Endodermal cell (in vitro differentiated cells): ENCODE data around the gene EDN2. TPM values are rescaled to one million over a fixed set of nuclear protein-coding genes. Genes with fewer than 3 reads are reported as not detected.
A peak's percentile ranks its signal among the peaks of the same experiment; 100 is the strongest.

Experiments used
- DNase-seq: peaks from one replicate; pipeline ENCODE4 v3.0.0-alpha.2; 2017
- H3K27ac ChIP-seq: 2 replicates; pipeline ENCODE4 v1.5.1; 2013; ENCODE audit warnings: mild to moderate bottlenecking, low read depth, low read length, moderate library complexity
- H3K27me3 ChIP-seq: 2 replicates; pipeline ENCODE4 v1.6.1; 2013; ENCODE audit warnings: mild to moderate bottlenecking, low read length, moderate library complexity; ENCODE audit not compliant: insufficient read depth, control insufficient read depth, poor library complexity, severe bottlenecking
- H3K36me3 ChIP-seq: 2 replicates; pipeline ENCODE4 v1.7.0; 2013; ENCODE audit warnings: mild to moderate bottlenecking, low read length, moderate library complexity; ENCODE audit not compliant: control insufficient read depth, insufficient read depth
- H3K4me1 ChIP-seq: one replicate; pipeline ENCODE4 v1.7.0; 2013; ENCODE audit warnings: low read length; ENCODE audit not compliant: control insufficient read depth, insufficient read depth
- H3K4me3 ChIP-seq: 2 replicates; pipeline ENCODE4 v1.5.1; 2013; ENCODE audit warnings: mild to moderate bottlenecking, low read length, moderate library complexity
- H3K9ac ChIP-seq: 2 replicates; pipeline ENCODE4 v1.6.1; 2013; ENCODE audit warnings: mild to moderate bottlenecking, low read length, moderate library complexity; ENCODE audit not compliant: poor library complexity, severe bottlenecking; ENCODE audit errors: extremely low read depth
- H3K9me3 ChIP-seq: 2 replicates; pipeline ENCODE4 v1.6.1; 2013; ENCODE audit warnings: mild to moderate bottlenecking, low read length, moderate library complexity; ENCODE audit not compliant: control insufficient read depth
- H3K27ac Mint-ChIP-seq: 2 replicates; pipeline ENCODE4 v1.8.0; 2020; ENCODE audit warnings: mixed read lengths
- H3K27me3 Mint-ChIP-seq: 2 replicates; pipeline ENCODE4 v1.8.0; 2021; ENCODE audit warnings: mild to moderate bottlenecking, mixed read lengths; ENCODE audit not compliant: insufficient read depth
- H3K36me3 Mint-ChIP-seq: 2 replicates; pipeline ENCODE4 v1.8.0; 2020; ENCODE audit warnings: low read depth, mixed read lengths
- H3K4me1 Mint-ChIP-seq: 2 replicates; pipeline ENCODE4 v1.8.0; 2020; ENCODE audit warnings: mixed read lengths
- H3K4me3 Mint-ChIP-seq: 2 replicates; pipeline ENCODE4 v1.8.0; 2020; ENCODE audit warnings: mild to moderate bottlenecking, moderate library complexity, mixed read lengths
- H3K9me3 Mint-ChIP-seq: 2 replicates; pipeline ENCODE4 v1.8.0; 2020; ENCODE audit warnings: mild to moderate bottlenecking, mixed read lengths
- WGBS, 2 experiments: methylation state at CpG; one replicate each; pipeline versions ENCODE4 v1.1.5 to v1.1.7; 2013; ENCODE audit warnings: missing lambda C conversion rate in 2 of 2, mixed read lengths in 1 of 2; ENCODE audit not compliant: insufficient coverage in 1 of 2, insufficient read length in 1 of 2; 5-methylcytosine and 5-hydroxymethylcytosine counted together
- total RNA-seq, 2 donors: library from RNA; stranded (reverse); fragmentation: NEBNext Ultra II Directional in 1 of 2; extraction: Animal tissue kit (Norgen Biotek cat#: 25700) in 1 of 2; gene quantifications; 2 replicates in 1 of 2; 3 replicates in 1 of 2; pipeline ENCODE4 v1.2.1, GENCODE V29; 2021
- TF ChIP-seq, protein P1 (sequence below): fragments of 200-600 bp; sonication (generic); conservative IDR thresholded peaks from 2 replicates; pipeline ENCODE4 v1.5.0; 2021; ENCODE audit warnings: antibody characterized with exemption, mild to moderate bottlenecking

The EDN2 gene
- total RNA-seq, 2 donors from 2014 or later: not detected

DNA sequence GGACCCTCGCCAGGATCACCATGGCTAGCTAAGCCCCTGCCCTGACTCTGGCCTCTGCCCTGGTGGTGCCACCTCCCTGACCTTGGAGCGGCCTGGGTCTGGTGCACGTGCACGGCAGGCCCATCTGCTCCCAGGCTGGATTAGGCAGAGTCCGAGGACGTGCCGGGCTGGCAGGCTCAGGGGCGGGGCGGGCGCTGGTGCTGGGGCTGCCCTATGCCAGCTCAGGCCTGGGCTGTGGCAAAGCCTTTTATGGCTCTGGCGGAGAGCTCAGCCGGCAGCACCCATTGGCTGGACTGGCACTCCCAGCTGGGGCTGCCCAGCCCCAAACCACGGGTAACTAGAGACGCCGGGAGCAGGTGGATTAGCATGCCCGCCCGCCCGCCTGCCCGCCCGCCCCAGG is 17.1 kb upstream of the EDN2 start:
- Histone ChIP-seq H3K4me3 (no peak overlapping the region), H3K9me3 (no peaks in the 10 kb centered on the region), H3K27ac (no peak overlapping the region), H3K36me3 (no peaks in the 10 kb centered on the region), H3K4me1 (peaks cover 9% of the 10 kb centered on the region), H3K9ac (no peak overlapping the region), H3K27me3 (no peaks in the 10 kb centered on the region)
- no peaks in the 10 kb centered on the region for H3K9me3 Mint-ChIP-seq
- H3K36me3 Mint-ChIP-seq: no peaks in the 10 kb centered on the region
- DNase-seq: peak; percentile 46
- H3K4me3 Mint-ChIP-seq: no peak overlapping the region
- peaks cover 26% of the 10 kb centered on the region for H3K4me1 Mint-ChIP-seq
- TF ChIP-seq, protein P1, sequence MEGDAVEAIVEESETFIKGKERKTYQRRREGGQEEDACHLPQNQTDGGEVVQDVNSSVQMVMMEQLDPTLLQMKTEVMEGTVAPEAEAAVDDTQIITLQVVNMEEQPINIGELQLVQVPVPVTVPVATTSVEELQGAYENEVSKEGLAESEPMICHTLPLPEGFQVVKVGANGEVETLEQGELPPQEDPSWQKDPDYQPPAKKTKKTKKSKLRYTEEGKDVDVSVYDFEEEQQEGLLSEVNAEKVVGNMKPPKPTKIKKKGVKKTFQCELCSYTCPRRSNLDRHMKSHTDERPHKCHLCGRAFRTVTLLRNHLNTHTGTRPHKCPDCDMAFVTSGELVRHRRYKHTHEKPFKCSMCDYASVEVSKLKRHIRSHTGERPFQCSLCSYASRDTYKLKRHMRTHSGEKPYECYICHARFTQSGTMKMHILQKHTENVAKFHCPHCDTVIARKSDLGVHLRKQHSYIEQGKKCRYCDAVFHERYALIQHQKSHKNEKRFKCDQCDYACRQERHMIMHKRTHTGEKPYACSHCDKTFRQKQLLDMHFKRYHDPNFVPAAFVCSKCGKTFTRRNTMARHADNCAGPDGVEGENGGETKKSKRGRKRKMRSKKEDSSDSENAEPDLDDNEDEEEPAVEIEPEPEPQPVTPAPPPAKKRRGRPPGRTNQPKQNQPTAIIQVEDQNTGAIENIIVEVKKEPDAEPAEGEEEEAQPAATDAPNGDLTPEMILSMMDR: no peak
- peaks cover 5% of the 10 kb centered on the region for H3K27me3 Mint-ChIP-seq
- 95 to 98% methylated on average over 8 to 20 of the region's 20 CpGs for WGBS, 2 experiments
- no peak overlapping the region for H3K27ac Mint-ChIP-seq

DNA sequence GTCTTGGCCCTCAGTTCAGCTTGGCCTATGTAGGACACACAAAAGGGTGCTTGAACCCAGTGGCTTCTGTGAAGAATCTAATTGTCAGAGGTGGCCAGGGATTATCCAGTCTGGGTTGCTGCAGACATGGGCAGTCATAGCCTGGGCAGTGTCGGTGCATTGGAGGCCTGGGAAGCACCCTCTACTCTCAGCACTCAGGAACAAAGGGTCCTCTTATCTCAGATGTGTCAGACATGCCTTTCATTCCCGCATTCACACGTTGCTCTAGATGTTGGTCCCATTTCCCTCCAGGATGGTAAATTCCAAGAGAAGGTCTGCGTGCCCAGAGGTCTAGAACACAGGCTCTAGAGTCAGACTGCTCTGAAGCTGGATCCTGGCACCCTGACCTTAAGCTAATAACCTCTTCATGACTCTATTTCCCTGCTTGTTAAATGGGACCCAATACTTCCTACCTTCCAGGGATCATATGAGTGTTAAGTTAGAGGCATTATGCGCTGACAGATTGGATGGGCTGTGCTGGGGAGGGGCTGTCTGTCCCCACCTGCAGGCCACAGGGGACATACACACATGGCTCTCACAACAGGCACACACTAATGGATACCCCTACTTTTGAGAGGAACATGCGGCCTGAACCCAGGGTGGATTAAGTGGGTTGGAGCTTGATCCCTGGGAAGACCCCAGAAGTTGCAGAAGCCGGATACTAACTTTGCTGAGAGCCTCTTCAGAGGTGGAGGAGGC is 16.5 kb upstream of the EDN2 start:
- TF ChIP-seq, protein P1: peak; percentile 45
- Histone ChIP-seq H3K27ac (no peak overlapping the region), H3K9ac (no peak overlapping the region), H3K27me3 (no peaks in the 10 kb centered on the region), H3K4me1 (peaks cover 10% of the 10 kb centered on the region), H3K36me3 (no peaks in the 10 kb centered on the region), H3K9me3 (no peaks in the 10 kb centered on the region), H3K4me3 (no peak overlapping the region)
- H3K27me3 Mint-ChIP-seq: peaks cover 5% of the 10 kb centered on the region
- no peaks in the 10 kb centered on the region for H3K36me3 Mint-ChIP-seq
- no peaks in the 10 kb centered on the region for H3K9me3 Mint-ChIP-seq
- peak; percentile 82 for DNase-seq
- peaks cover 26% of the 10 kb centered on the region for H3K4me1 Mint-ChIP-seq
- H3K27ac Mint-ChIP-seq: peak overlapping the region; percentile 86
- no peak overlapping the region for H3K4me3 Mint-ChIP-seq
- 81 to 86% methylated on average over 4 to 7 of the region's 7 CpGs for WGBS, 2 experiments

- no peak overlapping the region for H3K4me3 Mint-ChIP-seq
- peaks cover 15% of the 10 kb centered on the region for H3K4me1 ChIP-seq
- H3K9ac ChIP-seq: peak overlapping the region; percentile 3
- no peak overlapping the region for H3K27ac ChIP-seq
- peak; percentile 53 for DNase-seq
- H3K4me1 Mint-ChIP-seq: peaks cover 31% of the 10 kb centered on the region
- 92 to 96% methylated on average over 2 to 10 of the region's 10 CpGs for WGBS, 2 experiments
- peaks cover 5% of the 10 kb centered on the region for H3K27me3 Mint-ChIP-seq
- TF ChIP-seq, protein P1: no peak
- H3K4me3 ChIP-seq: no peak overlapping the region
- H3K27me3 ChIP-seq: no peaks in the 10 kb centered on the region
- H3K9me3 ChIP-seq: no peaks in the 10 kb centered on the region
- H3K9me3 Mint-ChIP-seq: no peaks in the 10 kb centered on the region
- H3K36me3 ChIP-seq: no peaks in the 10 kb centered on the region
- peak overlapping the region; percentile 86 for H3K27ac Mint-ChIP-seq
- no peaks in the 10 kb centered on the region for H3K36me3 Mint-ChIP-seq
These were observed 15.9 kb upstream of the EDN2 start for GRCh38 chr1:41500378-41500777.
